Measurements from ENCODE around the gene PTPRD.

DNA sequence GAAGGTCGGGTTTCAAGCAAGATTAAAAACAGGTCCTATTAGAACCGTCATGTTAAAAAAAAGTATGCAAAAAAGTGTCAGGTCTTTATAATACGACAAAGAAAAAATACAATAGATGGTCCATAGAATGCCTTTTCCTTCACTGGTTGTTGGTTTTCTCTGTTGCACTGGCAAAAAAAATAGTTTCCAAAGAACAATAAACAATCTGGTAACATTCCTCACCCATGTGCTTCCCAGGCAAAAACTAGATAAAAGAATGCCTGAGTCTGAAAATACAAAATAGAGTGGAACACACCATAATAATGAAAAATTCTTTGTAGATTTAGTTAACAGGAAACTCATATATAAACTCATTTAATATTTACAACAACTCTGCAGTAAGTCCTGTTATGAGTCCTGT, 2223.3 kb downstream of the PTPRD start:
- TF ChIP-seq ZNF664 (tag by site-specific recombination; IDR thresholded peaks at IDR 0.05) (no peak), ZFP69B (tag by site-specific recombination; IDR thresholded peaks at IDR 0.05) (no peak), ZNF423 (tag by site-specific recombination; IDR thresholded peaks at IDR 0.05) (no peak), YY1 (tag by site-specific recombination; IDR thresholded peaks at IDR 0.05) (no peak)
- TF ChIP-seq, protein P1, sequence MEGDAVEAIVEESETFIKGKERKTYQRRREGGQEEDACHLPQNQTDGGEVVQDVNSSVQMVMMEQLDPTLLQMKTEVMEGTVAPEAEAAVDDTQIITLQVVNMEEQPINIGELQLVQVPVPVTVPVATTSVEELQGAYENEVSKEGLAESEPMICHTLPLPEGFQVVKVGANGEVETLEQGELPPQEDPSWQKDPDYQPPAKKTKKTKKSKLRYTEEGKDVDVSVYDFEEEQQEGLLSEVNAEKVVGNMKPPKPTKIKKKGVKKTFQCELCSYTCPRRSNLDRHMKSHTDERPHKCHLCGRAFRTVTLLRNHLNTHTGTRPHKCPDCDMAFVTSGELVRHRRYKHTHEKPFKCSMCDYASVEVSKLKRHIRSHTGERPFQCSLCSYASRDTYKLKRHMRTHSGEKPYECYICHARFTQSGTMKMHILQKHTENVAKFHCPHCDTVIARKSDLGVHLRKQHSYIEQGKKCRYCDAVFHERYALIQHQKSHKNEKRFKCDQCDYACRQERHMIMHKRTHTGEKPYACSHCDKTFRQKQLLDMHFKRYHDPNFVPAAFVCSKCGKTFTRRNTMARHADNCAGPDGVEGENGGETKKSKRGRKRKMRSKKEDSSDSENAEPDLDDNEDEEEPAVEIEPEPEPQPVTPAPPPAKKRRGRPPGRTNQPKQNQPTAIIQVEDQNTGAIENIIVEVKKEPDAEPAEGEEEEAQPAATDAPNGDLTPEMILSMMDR (tag by site-specific recombination; IDR thresholded peaks at IDR 0.05): no peak
